Right lobe of liver (tissue), 6 donors: ENCODE measurements around the gene ZNF630. TPM values are rescaled to one million over a fixed set of nuclear protein-coding genes. Genes with fewer than 3 reads are reported as not detected.
A peak's percentile ranks its signal among the peaks of the same experiment; 100 is the strongest.
"Not testable (repeated sequence)": the region's sequence is repeated elsewhere in the genome, so short reads cannot be mapped to it uniquely, and the experiment has no call there.

Source experiments
- ATAC-seq, 4 donors: fragments of 200-7000 bp; cut with Tn5 transposase; one replicate each; pipeline ENCODE4 v1.9.1; 2020; ENCODE audit warnings: mild to moderate bottlenecking in 4 of 4, moderate library complexity in 4 of 4
- DNase-seq, 3 donors: peaks; one replicate each; pipeline ENCODE4 v3.0.0-alpha.2; 2020
- H3K27ac ChIP-seq, 3 donors: fragments of 200-600 bp; one replicate each; pipeline ENCODE4 v1.8.0; 2022
- H3K27me3 ChIP-seq, 2 donors: fragments of 200-600 bp; one replicate each; pipeline ENCODE4 v1.8.0; 2022
- H3K36me3 ChIP-seq, 4 donors: fragments of 200-600 bp; sonication (generic) in 1 of 4; one replicate each; pipeline versions ENCODE4 v1.5.1 to v1.8.0; 2017 to 2022; ENCODE audit warnings: control low read depth in 1 of 4
- H3K4me1 ChIP-seq, 4 donors: fragments of 200-600 bp; sonication (generic) in 1 of 4; one replicate each; pipeline versions ENCODE4 v1.5.1 to v1.8.0; 2017 to 2022; ENCODE audit warnings: control low read depth in 1 of 4
- H3K4me3 ChIP-seq, 3 donors: fragments of 200-600 bp; one replicate each; pipeline ENCODE4 v1.8.0; 2022
- H3K9me3 ChIP-seq, 4 donors: fragments of 200-600 bp; sonication (generic) in 1 of 4; one replicate each; pipeline versions ENCODE4 v1.5.1 to v1.8.0; 2017 to 2022; ENCODE audit warnings: control low read depth in 1 of 4
- POLR2A ChIP-seq: fragments of 450-650 bp; IDR thresholded peaks from one replicate; pipeline ENCODE4 v1.6.1; 2017; ENCODE audit warnings: antibody characterized with exemption, mild to moderate bottlenecking
- WGBS: methylation state at CpG from one replicate; pipeline ENCODE4 v1.1.6; 2018; ENCODE audit warnings: low coverage, low lambda C conversion rate; ENCODE audit not compliant: insufficient coverage; ENCODE audit errors: missing lambda C conversion rate; 5-methylcytosine and 5-hydroxymethylcytosine counted together
- intact Hi-C, 2 donors: fragments of 100-400 bp; cut with DNase I; formaldehyde crosslinking; loops; one replicate each; pipeline versions ENCODE4 v1.11.2 to v1.14.1; 2022
- total RNA-seq, 6 experiments: library from RNA; depleted of rRNA in 2 of 6; stranded (reverse); fragments of >200 nt in 2 of 6; fragmentation: NEBNext Ultra II Directional in 3 of 6; extraction: Animal tissue kit (Norgen Biotek cat#: 25700) in 3 of 6; gene quantifications; one replicate each; pipeline versions ENCODE4 v1.1.0 to v1.2.4, GENCODE V29; 2016 to 2023
- TF ChIP-seq, protein P1 (sequence below), 4 donors: fragments of 200-600 bp in 3 of 4; fragments of 450-650 bp in 1 of 4; IDR thresholded peaks; one replicate each; pipeline versions ENCODE4 v1.5.1 to v1.8.0; 2016 to 2022; ENCODE audit warnings: antibody characterized with exemption in 4 of 4, mild to moderate bottlenecking in 2 of 4
- donor health status: DM: no; HTN: yes; CAD: no.
- donor health status: DM: no; HTN: no; CAD: no.
- donor health status: DM: no; HTN: no; CAD: no.
- donor health status: DM: no; HTN: yes; CAD: no.
- donor health status: DM: no; HTN: yes; CAD: no.

Gene ZNF630
- total RNA-seq, 6 experiments from 2014 or later: 0.35 to 1.2 (median 0.84) TPM; not detected in 1

DNA sequence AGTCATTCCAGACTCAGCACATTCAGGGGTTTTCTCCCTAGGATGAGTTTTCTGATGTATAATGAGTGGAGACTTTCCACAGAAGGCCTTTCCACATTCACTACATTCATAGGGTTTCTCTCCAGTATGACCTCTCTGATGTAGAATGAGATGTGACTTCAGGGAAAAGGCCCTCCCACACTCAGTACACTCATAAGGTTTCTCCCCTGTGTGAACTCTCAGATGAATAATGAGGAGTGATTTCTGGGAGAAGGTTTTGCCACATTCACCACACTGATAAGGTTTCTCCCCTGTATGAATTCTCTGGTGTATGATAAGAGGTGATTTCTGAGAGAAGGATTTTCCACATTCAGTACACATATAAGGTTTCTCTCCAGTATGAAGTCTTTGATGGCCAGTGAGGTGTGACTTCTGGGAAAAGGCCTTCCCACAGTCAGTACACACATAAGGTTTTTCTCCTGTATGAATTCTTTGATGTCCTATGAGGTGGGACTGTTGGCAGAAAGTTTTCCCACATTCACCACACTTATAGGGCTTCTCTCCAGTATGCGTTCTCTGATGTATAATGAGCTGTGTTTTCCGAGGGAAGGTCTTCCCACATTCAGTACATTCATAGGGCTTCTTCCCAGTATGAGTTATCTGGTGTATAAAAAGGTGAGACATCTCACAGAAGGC is 12.7 kb downstream of the ZNF630 start:
- H3K27ac ChIP-seq: no peak overlapping the region
- no peak for DNase-seq
- no peak for ATAC-seq
- H3K4me3 ChIP-seq: no peak overlapping the region
- intact Hi-C loops: no loop called here
- H3K4me1 ChIP-seq: no peaks in the 10 kb centered on the region
- TF ChIP-seq, protein P1, sequence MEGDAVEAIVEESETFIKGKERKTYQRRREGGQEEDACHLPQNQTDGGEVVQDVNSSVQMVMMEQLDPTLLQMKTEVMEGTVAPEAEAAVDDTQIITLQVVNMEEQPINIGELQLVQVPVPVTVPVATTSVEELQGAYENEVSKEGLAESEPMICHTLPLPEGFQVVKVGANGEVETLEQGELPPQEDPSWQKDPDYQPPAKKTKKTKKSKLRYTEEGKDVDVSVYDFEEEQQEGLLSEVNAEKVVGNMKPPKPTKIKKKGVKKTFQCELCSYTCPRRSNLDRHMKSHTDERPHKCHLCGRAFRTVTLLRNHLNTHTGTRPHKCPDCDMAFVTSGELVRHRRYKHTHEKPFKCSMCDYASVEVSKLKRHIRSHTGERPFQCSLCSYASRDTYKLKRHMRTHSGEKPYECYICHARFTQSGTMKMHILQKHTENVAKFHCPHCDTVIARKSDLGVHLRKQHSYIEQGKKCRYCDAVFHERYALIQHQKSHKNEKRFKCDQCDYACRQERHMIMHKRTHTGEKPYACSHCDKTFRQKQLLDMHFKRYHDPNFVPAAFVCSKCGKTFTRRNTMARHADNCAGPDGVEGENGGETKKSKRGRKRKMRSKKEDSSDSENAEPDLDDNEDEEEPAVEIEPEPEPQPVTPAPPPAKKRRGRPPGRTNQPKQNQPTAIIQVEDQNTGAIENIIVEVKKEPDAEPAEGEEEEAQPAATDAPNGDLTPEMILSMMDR (IDR thresholded peaks at IDR 0.05): no peak
- no peak for TF ChIP-seq POLR2A
- peaks cover 0 to 15% (median 9%) of the 10 kb centered on the region in 4 donors for H3K9me3 ChIP-seq
- WGBS: 61% methylated on average over 2 of the region's 2 CpGs
- peaks cover 0 to 2% (median 0%) of the 10 kb centered on the region in 4 donors for H3K36me3 ChIP-seq
- no peaks in the 10 kb centered on the region for H3K27me3 ChIP-seq

DNA sequence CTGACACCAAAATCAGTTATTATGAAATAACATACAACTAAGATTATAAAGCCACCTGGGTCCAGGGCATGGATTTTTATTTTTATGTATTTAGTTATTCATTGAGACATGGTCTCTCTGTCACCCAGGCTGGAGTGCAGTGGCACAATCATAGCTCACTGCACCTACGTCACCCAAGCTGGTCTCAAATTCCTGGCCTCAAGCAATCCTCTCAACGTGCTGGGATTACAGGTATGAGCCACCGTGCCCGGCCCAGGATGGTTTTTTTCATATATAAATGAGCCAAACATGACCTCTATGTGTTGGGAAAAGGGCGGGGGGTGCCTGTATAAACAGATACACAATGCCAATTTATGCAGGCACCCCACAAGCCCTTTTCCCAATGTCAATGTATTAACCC is 24.6 kb downstream of the ZNF630 start:
- no peak overlapping the region for H3K4me3 ChIP-seq
- H3K27me3 ChIP-seq: no peaks in the 10 kb centered on the region
- intact Hi-C loops: no loop called here
- DNase-seq (no peak), ATAC-seq (no peak)
- H3K27ac ChIP-seq: no peak overlapping the region
- no peaks in the 10 kb centered on the region for H3K36me3 ChIP-seq
- WGBS: 87% methylated on average over 4 of the region's 5 CpGs
- TF ChIP-seq POLR2A: no peak
- H3K4me1 ChIP-seq: no peaks in the 10 kb centered on the region
- no peaks in the 10 kb centered on the region for H3K9me3 ChIP-seq

- WGBS: 63% methylated on average over 8 of the region's 8 CpGs
These were observed 25.8 kb downstream of the ZNF630 start for GRCh38 chrX:48045410-48046311.

DNA sequence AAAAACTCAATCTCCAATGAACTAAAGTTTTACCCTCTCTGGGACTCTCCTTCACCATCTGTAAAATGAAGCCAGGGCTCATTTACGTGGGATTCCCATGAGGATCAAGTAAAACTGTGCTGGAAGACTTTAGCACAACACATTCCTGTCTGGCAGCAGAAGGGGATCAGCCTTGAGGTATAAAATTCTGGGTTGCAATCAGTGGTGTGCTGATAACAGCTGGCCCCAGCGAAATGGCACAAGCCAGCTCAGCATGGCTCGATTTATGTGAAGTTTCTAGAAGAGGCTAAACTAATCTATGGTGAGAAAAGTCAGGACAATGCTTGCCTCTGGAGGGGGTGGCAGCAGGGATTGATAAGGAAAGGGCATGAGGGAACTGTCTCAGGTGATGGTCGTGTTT is 28.4 kb downstream of the ZNF630 start:
- H3K4me1 ChIP-seq: no peaks in the 10 kb centered on the region
- H3K4me3 ChIP-seq: no peak overlapping the region
- DNase-seq (no peak), ATAC-seq (no peak)
- H3K9me3 ChIP-seq: no peaks in the 10 kb centered on the region
- 46% methylated on average over 4 of the region's 4 CpGs for WGBS
- no peaks in the 10 kb centered on the region for H3K27me3 ChIP-seq
- no peak overlapping the region for H3K27ac ChIP-seq
- TF ChIP-seq, protein P1 (IDR thresholded peaks at IDR 0.05): no peak
- TF ChIP-seq POLR2A: no peak
- no peaks in the 10 kb centered on the region for H3K36me3 ChIP-seq
- intact Hi-C loops: no loop called here

More at GRCh38 chrX:48045410-48046311, 25.8 kb downstream of the ZNF630 start:
- Histone ChIP-seq H3K27me3 (no peaks in the 10 kb centered on the region), H3K27ac (peak overlapping the region in 1 of 3 donors; percentile 25), H3K4me3 (no peak overlapping the region), H3K9me3 (no peaks in the 10 kb centered on the region), H3K36me3 (no peaks in the 10 kb centered on the region), H3K4me1 (no peaks in the 10 kb centered on the region)
- no peak for DNase-seq
- intact Hi-C loops: no loop called here
- TF ChIP-seq, protein P1 (IDR thresholded peaks at IDR 0.05): no peak
- TF ChIP-seq POLR2A: no peak
- ATAC-seq: peak in 3 of 4 donors; percentile 14 to 65 (median 57)

DNA sequence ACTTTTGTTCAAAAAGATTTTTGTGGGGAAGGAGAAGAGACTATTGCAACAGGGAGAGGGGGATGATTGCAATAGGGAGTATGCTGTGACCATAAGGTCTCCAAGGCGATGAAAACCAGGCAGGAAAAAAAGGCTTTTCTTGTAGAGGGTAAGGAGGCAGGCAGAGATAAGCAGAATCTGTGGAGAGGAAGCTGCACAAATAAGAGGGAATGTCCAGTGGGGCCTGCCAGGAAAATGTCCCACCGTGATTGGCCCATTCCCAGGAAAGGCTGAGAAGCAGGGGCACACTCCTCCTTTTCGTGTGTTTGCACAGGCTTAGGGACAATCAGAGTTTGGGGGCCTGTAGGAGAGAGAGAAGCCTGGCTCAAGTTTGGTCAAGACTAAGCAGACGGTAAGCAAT is 35.5 kb downstream of the ZNF630 start:
- TF ChIP-seq POLR2A: no peak
- TF ChIP-seq, protein P1 (IDR thresholded peaks at IDR 0.05): no peak
- H3K4me3 ChIP-seq: no peak overlapping the region
- intact Hi-C loops: no loop called here
- H3K9me3 ChIP-seq: no peaks in the 10 kb centered on the region
- DNase-seq: no peak
- H3K36me3 ChIP-seq: no peaks in the 10 kb centered on the region
- H3K27me3 ChIP-seq: no peaks in the 10 kb centered on the region
- 38% methylated on average over 3 of the region's 4 CpGs for WGBS
- no peak overlapping the region for H3K27ac ChIP-seq
- H3K4me1 ChIP-seq: no peaks in the 10 kb centered on the region
- peak in 2 of 4 donors; percentile 18 to 34 for ATAC-seq

- H3K27ac ChIP-seq, H3K4me1 ChIP-seq, H3K4me3 ChIP-seq, H3K9me3 ChIP-seq, ATAC-seq, intact Hi-C loops, H3K36me3 ChIP-seq, H3K27me3 ChIP-seq, DNase-seq: not testable (repeated sequence)
- no CpG with 5 or more reads among the region's 10 CpGs for WGBS
These were observed 40.7 kb downstream of the ZNF630 start for GRCh38 chrX:48030641-48031173.
